ENCODE measurements around the gene DDX27. TPM values are rescaled to one million over a fixed set of nuclear protein-coding genes. Genes with fewer than 3 reads are reported as not detected.
"Not testable (repeated sequence)": the region's sequence is repeated elsewhere in the genome, so short reads cannot be mapped to it uniquely, and the experiment has no call there.

DDX27 gene, protein sequence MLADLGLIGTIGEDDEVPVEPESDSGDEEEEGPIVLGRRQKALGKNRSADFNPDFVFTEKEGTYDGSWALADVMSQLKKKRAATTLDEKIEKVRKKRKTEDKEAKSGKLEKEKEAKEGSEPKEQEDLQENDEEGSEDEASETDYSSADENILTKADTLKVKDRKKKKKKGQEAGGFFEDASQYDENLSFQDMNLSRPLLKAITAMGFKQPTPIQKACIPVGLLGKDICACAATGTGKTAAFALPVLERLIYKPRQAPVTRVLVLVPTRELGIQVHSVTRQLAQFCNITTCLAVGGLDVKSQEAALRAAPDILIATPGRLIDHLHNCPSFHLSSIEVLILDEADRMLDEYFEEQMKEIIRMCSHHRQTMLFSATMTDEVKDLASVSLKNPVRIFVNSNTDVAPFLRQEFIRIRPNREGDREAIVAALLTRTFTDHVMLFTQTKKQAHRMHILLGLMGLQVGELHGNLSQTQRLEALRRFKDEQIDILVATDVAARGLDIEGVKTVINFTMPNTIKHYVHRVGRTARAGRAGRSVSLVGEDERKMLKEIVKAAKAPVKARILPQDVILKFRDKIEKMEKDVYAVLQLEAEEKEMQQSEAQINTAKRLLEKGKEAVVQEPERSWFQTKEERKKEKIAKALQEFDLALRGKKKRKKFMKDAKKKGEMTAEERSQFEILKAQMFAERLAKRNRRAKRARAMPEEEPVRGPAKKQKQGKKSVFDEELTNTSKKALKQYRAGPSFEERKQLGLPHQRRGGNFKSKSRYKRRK
- 10 to 100 TPM; 38.3 to 38.6 TPM for total RNA-seq

GRCh38 chr20:49219091-49219923 lies at the start of gene DDX27:
TSS of gene DDX27 (plus strand) at chr20:49219416. CDS start at chr20:49219449, 33 bp downstream.
- H3K36me3 Mint-ChIP-seq (ENCODE audit: low read depth): peaks cover 25% of the 10 kb centered on the region
- peak within 1 kb of the TSS; percentile 96 for H3K27ac Mint-ChIP-seq
- POLR2A ChIA-PET: interaction anchor here (0.6 to 2.3 kb wide), 8 partner anchors 31 to 830 kb away, joined by 3 to 12 read pairs (median 3); partner anchors contain the start of gene CSE1L
- ATAC-seq: peak; percentile 90
- DNase-seq: peak; percentile 98
- CTCF ChIA-PET: interaction anchor here (1.0 to 6.0 kb wide), 3 partner anchors 12 to 83 kb away, joined by 3 to 185 read pairs (median 3); no protein-coding TSS in a partner anchor
- H3K27me3 Mint-ChIP-seq (ENCODE audit: low read depth): no peaks in the 10 kb centered on the region
- H3K9me3 Mint-ChIP-seq (ENCODE audit: insufficient read depth): no peaks in the 10 kb centered on the region
- H3K4me1 Mint-ChIP-seq (ENCODE audit: low read depth): peaks cover 28% of the 10 kb centered on the region
- peak within 1 kb of the TSS; percentile 90 for H3K4me3 Mint-ChIP-seq

- DNase-seq (no peak), ATAC-seq (no peak)
- no peak overlapping the region for H3K27ac Mint-ChIP-seq
- H3K9me3 Mint-ChIP-seq (ENCODE audit: insufficient read depth): no peaks in the 10 kb centered on the region
- ChIA-PET CTCF (no interaction called here), POLR2A (no interaction called here)
- H3K36me3 Mint-ChIP-seq (ENCODE audit: low read depth): peaks cover 43% of the 10 kb centered on the region
- no peaks in the 10 kb centered on the region for H3K27me3 Mint-ChIP-seq (ENCODE audit: low read depth)
- H3K4me1 Mint-ChIP-seq (ENCODE audit: low read depth): peaks cover 64% of the 10 kb centered on the region
- no peak overlapping the region for H3K4me3 Mint-ChIP-seq
Observed at GRCh38 chr20:49169547-49169946, 49.7 kb upstream of the DDX27 start.

DNA sequence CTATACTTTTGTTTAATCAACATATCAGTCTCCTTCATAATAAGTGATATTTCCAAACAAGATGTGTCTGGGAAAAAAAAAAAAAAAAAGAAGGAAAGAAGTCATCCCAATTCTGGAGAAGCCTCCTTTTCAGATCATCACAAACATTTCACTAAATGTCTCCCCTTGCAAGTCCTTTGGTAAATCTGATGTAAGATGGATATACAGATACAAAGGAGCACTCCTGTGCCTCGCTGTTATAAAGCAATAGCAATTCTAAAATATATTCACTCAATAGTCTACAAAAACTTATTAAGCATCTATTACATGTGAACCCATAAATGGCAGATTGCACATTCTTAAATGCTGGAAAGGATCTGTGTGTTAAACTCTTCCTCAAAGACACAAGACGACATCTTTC lies 48.5 kb upstream of the DDX27 start:
- Mint-ChIP-seq H3K27ac (no peak overlapping the region), H3K4me1 (ENCODE audit: low read depth) (peaks cover 62% of the 10 kb centered on the region), H3K4me3 (no peak overlapping the region), H3K27me3 (ENCODE audit: low read depth) (no peaks in the 10 kb centered on the region), H3K36me3 (ENCODE audit: low read depth) (peaks cover 42% of the 10 kb centered on the region), H3K9me3 (ENCODE audit: insufficient read depth) (no peaks in the 10 kb centered on the region)
- ChIA-PET POLR2A (no interaction called here), CTCF (no interaction called here)
- no peak for ATAC-seq
- DNase-seq: no peak

DNA sequence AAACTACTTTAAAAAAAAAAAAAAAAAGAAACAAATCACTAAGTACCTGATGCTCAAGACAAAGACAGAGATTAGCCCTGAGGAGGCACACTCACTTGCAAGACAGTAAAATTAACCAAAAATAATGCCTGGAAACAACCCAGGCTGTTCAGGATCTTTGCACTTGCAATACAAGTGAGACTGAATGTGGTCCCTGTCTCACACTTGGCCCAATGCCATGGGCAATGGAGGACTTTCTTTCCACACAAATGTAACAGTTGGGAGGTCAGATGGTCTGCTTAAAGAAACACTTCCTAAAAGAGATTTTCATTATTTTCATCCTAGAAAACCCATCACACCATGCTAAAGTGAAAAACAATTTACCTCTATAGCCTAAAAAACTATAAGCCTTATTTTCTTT lies 47.3 kb upstream of the DDX27 start:
- ATAC-seq: no peak
- Mint-ChIP-seq H3K4me1 (ENCODE audit: low read depth) (peaks cover 51% of the 10 kb centered on the region), H3K9me3 (ENCODE audit: insufficient read depth) (no peaks in the 10 kb centered on the region), H3K36me3 (ENCODE audit: low read depth) (peaks cover 42% of the 10 kb centered on the region), H3K4me3 (no peak overlapping the region), H3K27me3 (ENCODE audit: low read depth) (no peaks in the 10 kb centered on the region), H3K27ac (no peak overlapping the region)
- ChIA-PET CTCF (interaction anchor here (0.8 kb wide), 1 partner anchor 46 kb away, joined by 3 read pairs; no protein-coding TSS in a partner anchor), POLR2A (interaction anchor here (1.7 kb wide), 1 partner anchor 15 kb away, joined by 5 read pairs; no protein-coding TSS in a partner anchor)
- no peak for DNase-seq

- peak; percentile 37 for ATAC-seq
- Mint-ChIP-seq H3K36me3 (ENCODE audit: low read depth) (peaks cover 41% of the 10 kb centered on the region), H3K4me1 (ENCODE audit: low read depth) (peaks cover 46% of the 10 kb centered on the region), H3K27ac (peak overlapping the region; percentile 30), H3K4me3 (no peak overlapping the region), H3K27me3 (ENCODE audit: low read depth) (no peaks in the 10 kb centered on the region), H3K9me3 (ENCODE audit: insufficient read depth) (no peaks in the 10 kb centered on the region)
- ChIA-PET POLR2A (interaction anchor here (1.7 kb wide), 1 partner anchor 15 kb away, joined by 5 read pairs; no protein-coding TSS in a partner anchor), CTCF (interaction anchor here (0.8 to 1.2 kb wide), 3 partner anchors 14 to 45 kb away, joined by 3 to 4 read pairs (median 3); no protein-coding TSS in a partner anchor)
- no peak for DNase-seq
Observed at GRCh38 chr20:49172413-49172812, 46.8 kb upstream of the DDX27 start.

DNA sequence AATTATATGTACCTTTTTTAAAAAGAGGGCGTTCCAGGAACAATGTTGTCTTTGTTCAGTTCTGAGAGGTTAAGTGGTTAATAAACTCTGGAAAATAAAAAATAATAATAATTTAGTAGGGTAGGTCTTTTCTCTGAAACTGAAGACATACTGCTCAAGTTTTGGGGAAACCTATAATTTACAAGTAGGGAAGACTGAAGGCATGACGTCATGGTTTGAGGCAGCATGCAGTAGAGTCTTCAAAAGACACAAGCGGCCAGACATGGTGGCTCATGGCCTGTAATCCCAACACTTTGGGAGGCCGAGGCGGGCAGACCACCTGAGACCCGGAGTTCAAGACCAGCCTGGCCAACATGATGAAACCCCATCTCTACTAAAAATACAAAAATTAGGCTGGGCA lies 45.0 kb upstream of the DDX27 start:
- ATAC-seq (no peak), DNase-seq (no peak)
- Mint-ChIP-seq H3K4me3 (no peak overlapping the region), H3K27ac (no peak overlapping the region), H3K27me3 (ENCODE audit: low read depth) (no peaks in the 10 kb centered on the region), H3K4me1 (ENCODE audit: low read depth) (peaks cover 39% of the 10 kb centered on the region), H3K9me3 (ENCODE audit: insufficient read depth) (no peaks in the 10 kb centered on the region), H3K36me3 (ENCODE audit: low read depth) (peaks cover 43% of the 10 kb centered on the region)
- POLR2A ChIA-PET: no interaction called here
- CTCF ChIA-PET: interaction anchor here (0.8 to 1.3 kb wide), 2 partner anchors 43 to 97 kb away, joined by 3 to 5 read pairs; no protein-coding TSS in a partner anchor

GRCh38 chr20:49179368-49180277 lies 39.6 kb upstream of the DDX27 start:
- DNase-seq: no peak
- H3K36me3 Mint-ChIP-seq (ENCODE audit: low read depth): peaks cover 24% of the 10 kb centered on the region
- ChIA-PET POLR2A (interaction anchor here (0.6 to 1.2 kb wide), 2 partner anchors 23 to 41 kb away, joined by 3 read pairs; no protein-coding TSS in a partner anchor), CTCF (interaction anchor here (1.2 to 7.6 kb wide), 7 partner anchors 10 to 46 kb away, joined by 3 to 58 read pairs (median 4); no protein-coding TSS in a partner anchor)
- H3K9me3 Mint-ChIP-seq (ENCODE audit: insufficient read depth): no peaks in the 10 kb centered on the region
- no peaks in the 10 kb centered on the region for H3K27me3 Mint-ChIP-seq (ENCODE audit: low read depth)
- H3K4me3 Mint-ChIP-seq: no peak overlapping the region
- ATAC-seq: no peak
- H3K4me1 Mint-ChIP-seq (ENCODE audit: low read depth): peaks cover 53% of the 10 kb centered on the region
- H3K27ac Mint-ChIP-seq: peak overlapping the region; percentile 54

DNA sequence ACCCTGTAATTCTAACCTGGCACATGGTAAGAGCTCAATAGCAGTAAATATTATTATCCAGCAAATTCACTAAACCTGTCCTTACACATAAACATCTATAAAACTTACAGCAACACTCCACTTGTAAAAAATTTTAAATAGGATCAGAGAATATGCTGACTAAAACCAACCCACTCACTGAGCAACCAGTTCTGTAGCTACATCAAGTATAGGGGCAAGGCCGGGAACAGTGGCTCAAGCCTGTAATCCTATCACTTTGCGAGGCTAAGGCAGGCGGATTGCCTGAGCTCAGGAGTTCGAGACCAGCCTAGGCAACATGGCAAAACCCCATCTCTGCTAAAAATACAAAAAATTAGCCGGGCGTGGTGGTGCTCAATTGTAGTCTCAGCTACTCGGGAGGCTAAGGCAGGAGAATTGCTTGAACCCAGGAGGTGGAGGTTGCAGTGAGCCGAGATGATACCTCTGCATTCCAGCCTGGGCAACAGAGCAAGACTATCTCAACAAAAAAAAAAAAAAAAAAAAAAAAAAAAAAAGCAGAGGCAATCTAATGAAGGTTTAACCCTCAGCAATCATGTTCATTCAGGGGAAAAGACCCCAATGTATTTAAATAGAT lies 37.8 kb upstream of the DDX27 start:
- no peaks in the 10 kb centered on the region for H3K27me3 Mint-ChIP-seq (ENCODE audit: low read depth)
- H3K4me3 Mint-ChIP-seq: no peak overlapping the region
- DNase-seq: no peak
- peaks cover 69% of the 10 kb centered on the region for H3K4me1 Mint-ChIP-seq (ENCODE audit: low read depth)
- H3K27ac Mint-ChIP-seq: no peak overlapping the region
- no peak for ATAC-seq
- CTCF ChIA-PET: interaction anchor here (0.7 to 7.6 kb wide), 8 partner anchors 14 to 64 kb away, joined by 3 to 58 read pairs (median 4); no protein-coding TSS in a partner anchor
- peaks cover 32% of the 10 kb centered on the region for H3K36me3 Mint-ChIP-seq (ENCODE audit: low read depth)
- POLR2A ChIA-PET: interaction anchor here (0.8 to 3.0 kb wide), 2 partner anchors 16 to 82 kb away, joined by 3 to 13 read pairs; no protein-coding TSS in a partner anchor
- no peaks in the 10 kb centered on the region for H3K9me3 Mint-ChIP-seq (ENCODE audit: insufficient read depth)

DNA sequence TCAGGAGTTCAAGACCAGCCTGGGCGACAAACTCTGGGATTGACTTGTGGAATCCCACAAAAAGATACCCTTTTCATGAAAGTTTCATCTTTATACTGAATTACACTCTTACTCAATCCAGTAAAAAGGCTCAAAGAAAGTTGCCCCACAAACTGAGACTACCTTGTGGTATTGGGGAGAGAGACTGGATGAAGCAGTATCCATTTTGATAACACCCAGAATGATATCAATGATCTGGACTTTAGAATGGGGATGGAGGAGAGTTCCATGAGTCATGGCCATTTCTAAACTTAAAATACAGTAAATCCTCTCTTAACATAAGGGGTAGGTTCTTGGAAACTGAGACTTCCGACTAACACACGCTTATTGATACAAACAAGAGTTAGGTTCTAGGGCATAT lies 35.8 kb upstream of the DDX27 start:
- Mint-ChIP-seq H3K27ac (no peak overlapping the region), H3K4me3 (no peak overlapping the region), H3K36me3 (ENCODE audit: low read depth) (peaks cover 26% of the 10 kb centered on the region), H3K9me3 (ENCODE audit: insufficient read depth) (no peaks in the 10 kb centered on the region), H3K4me1 (ENCODE audit: low read depth) (peaks cover 67% of the 10 kb centered on the region), H3K27me3 (ENCODE audit: low read depth) (no peaks in the 10 kb centered on the region)
- DNase-seq (no peak), ATAC-seq (no peak)
- POLR2A ChIA-PET: interaction anchor here (0.7 to 3.0 kb wide), 2 partner anchors 18 to 19 kb away, joined by 5 to 13 read pairs; no protein-coding TSS in a partner anchor
- CTCF ChIA-PET: interaction anchor here (3.7 to 7.6 kb wide), 3 partner anchors 33 to 50 kb away, joined by 20 to 58 read pairs (median 40); no protein-coding TSS in a partner anchor

DNA sequence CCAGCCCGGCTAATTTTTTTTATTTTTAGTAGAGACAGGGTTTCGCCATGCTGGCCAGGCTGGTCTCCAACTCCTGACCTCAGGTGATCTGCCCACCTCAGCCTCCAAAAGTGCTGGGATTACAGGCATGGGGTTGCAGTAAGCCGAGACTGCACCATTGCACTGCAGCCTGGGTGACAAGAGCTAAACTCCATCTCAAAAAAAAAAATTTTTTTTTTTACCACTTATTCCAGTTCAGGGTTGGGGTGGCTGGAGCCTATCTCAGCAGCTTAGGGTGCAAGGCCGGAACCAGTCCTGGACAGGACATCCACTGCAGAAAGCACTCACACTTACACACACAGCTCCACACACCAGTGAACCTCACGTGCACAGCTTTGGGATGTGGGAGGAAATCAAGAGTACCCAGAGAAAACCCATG lies 35.1 kb upstream of the DDX27 start:
- POLR2A ChIA-PET: interaction anchor here (0.6 to 1.8 kb wide), 3 partner anchors 16 to 42 kb away, joined by 3 to 7 read pairs (median 5); no protein-coding TSS in a partner anchor
- not testable (repeated sequence) for H3K27ac Mint-ChIP-seq

More for the DNA sequence above, 35.1 kb upstream of the DDX27 start:
- H3K36me3 Mint-ChIP-seq (ENCODE audit: low read depth): peaks cover 26% of the 10 kb centered on the region
- CTCF ChIA-PET: interaction anchor here (1.8 to 5.4 kb wide), 3 partner anchors 32 to 51 kb away, joined by 13 to 40 read pairs (median 20); no protein-coding TSS in a partner anchor
- H3K4me1 Mint-ChIP-seq (ENCODE audit: low read depth): peaks cover 68% of the 10 kb centered on the region
- not testable (repeated sequence) for H3K27me3 Mint-ChIP-seq (ENCODE audit: low read depth); DNase-seq; ATAC-seq; H3K4me3 Mint-ChIP-seq; H3K9me3 Mint-ChIP-seq (ENCODE audit: insufficient read depth)

Data from activated CD8-positive, alpha-beta T cell treated with anti-CD3 and anti-CD28 coated beads, Interleukin-2, amount 10 ng/mL, durations not matched to agents 7 days and 5 days (primary cell).